GM21390 (cell line): Measurements from ENCODE around the gene MMS22L.
"Not testable (repeated sequence)": the region's sequence is repeated elsewhere in the genome, so short reads cannot be mapped to it uniquely, and the experiment has no call there.

Source experiments
- ATAC-seq: cut with Tn5 transposase; IDR thresholded peaks from one replicate; pipeline ENCODE4 v1.9.1; 2021; ENCODE audit not compliant: unreplicated experiment

MMS22L gene

DNA sequence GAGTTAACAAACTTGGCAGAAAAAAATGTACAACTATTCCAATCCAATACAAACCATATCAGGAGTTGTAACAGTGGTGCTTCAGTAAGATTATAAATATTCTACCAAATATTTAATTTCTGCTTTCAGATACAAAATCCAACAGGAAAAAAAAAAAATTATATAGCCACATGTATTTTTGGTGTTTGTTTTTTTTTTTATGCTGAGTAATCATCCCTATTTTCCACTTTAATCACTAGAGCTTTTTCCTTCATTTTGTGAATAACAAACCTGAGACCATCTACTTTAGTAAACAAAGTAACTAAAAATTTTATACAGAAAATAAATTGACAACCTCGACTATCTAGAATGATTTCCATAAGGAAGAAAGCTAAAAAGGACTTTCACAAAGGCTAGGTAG is 36.2 kb downstream of the MMS22L start:
- ATAC-seq: no peak

DNA sequence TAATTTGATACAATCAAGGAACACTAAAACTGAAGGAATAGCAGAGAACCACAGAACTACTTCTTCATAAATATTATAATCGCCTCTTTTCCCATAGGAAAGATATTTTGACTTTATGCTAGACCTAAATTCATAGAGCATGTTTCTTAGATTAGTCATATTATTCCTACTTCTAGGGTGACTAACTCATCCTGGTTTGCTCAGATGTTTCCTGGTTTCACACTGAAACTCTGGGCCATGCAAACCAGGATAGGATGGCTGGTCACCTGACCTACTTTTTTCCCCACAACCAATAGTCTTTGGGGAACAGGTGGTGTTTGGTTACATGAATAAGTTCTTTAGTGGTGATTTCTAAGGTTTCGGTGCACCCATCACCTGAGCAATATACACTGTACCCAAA is 42.8 kb downstream of the MMS22L start:
- no peak for ATAC-seq

- no peak for ATAC-seq
Observed at GRCh38 chr6:97231911-97232310, 51.1 kb downstream of the MMS22L start.

DNA sequence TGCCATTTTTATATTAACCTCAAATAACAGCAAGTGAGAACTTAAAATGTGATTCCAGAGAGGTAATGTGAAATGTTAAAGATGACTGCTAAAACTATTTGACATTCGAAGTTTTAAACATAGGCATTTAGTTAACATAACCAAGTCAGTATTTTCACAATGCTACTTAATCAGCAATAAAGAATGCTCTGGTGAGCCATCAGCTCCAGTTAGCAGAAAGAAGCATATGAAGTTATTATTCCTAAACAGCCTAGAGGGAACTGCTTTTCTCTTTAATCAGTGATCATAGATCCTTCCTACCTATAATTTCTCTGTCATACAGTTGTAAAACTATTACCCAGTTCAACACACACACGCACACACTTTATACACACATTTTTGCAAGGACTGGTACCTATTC is 60.1 kb downstream of the MMS22L start:
- ATAC-seq: no peak

GRCh38 chr6:97218912-97219311 is 64.1 kb downstream of the MMS22L start:
- ATAC-seq: no peak

DNA sequence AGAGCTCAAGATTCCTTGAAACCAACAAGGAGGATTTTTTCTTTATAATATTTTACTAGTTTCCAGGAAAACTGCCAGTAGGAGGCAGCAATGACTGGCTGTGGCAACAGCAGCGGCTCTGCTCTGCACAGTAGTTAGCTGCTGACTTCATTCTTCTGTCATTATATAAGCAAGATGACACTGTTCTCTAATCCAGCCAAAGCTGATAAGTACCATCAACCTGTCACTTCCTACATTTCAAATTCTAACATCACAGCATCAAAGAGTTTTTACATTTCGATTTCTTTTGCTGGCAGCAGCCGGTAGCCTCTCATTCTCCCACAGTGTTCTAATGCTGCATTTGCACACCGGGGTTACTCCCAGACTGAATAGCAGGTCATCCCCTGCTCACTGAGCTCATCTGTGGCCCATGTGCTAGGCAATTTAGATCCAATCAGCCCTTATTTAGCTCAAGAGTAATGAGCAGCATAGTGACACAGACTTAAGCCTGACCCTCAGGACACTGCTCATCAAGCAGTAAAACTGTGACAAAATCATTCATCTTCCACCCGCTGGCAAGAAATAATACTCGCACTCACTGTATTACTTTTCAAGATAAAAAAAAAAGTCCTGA is 67.8 kb downstream of the MMS22L start:
- no peak for ATAC-seq

DNA sequence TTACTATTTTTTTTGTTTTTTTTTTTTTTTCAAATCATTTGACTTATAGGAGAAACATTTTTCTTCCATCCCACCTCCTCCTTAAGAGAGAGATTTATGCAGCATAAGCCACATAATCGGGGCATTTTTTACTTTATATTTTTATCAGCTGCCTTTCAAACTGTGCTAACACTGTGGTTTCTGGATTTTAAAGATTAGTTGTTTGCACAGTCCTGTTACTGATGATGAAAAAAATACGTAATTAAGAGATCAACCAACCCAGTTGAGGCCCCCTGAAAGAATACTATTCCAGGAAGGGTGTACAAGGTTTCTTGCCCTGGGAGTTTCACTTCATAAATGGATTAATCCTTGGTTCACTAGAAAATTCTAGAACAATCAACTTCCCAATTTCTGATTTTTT is 68.3 kb downstream of the MMS22L start:
- no peak for ATAC-seq

GRCh38 chr6:97207383-97207782 is 75.6 kb downstream of the MMS22L start:
- no peak for ATAC-seq

- no peak for ATAC-seq
Observed at GRCh38 chr6:97205966-97206365, 77.0 kb downstream of the MMS22L start.

DNA sequence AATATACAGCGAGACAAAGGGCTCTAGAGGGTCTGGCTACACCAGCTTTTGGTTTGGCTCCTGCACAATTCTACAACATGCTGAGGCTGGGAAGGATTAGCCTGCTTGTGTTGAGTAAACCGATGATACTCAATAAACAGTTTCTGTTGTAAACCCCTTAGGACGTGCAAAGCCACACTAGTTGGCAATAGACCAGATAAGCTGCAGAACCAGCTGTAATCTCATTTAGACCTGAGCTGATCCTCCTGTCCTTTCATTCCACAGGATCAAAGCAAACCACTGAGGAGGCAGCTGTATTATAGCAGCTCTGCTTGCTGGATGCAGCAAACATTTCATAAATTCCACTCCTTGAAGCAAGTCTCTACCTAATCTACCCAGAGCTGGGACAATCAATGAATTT is 79.7 kb downstream of the MMS22L start:
- no peak for ATAC-seq

GRCh38 chr6:97198046-97198565 is 84.9 kb downstream of the MMS22L start:
- ATAC-seq: no peak

DNA sequence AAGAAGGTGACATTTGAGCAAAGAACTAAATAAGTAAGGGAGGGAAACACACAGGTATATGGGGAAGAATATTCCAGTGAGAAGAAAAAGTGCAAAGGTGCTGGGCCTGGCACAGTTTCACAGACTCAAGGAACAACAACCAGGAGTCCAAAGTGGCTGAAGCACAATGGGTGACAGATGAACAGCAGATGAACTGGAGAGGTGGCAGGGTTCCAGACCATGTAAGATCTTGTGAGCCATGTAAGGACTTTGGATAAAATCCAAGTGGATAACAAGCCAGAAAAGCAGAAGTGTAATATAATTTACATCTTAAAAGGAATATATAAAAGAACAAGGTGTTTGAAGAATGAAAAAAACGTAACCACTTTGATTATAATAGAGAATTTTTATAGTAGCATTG is 87.9 kb downstream of the MMS22L start:
- no peak for ATAC-seq

DNA sequence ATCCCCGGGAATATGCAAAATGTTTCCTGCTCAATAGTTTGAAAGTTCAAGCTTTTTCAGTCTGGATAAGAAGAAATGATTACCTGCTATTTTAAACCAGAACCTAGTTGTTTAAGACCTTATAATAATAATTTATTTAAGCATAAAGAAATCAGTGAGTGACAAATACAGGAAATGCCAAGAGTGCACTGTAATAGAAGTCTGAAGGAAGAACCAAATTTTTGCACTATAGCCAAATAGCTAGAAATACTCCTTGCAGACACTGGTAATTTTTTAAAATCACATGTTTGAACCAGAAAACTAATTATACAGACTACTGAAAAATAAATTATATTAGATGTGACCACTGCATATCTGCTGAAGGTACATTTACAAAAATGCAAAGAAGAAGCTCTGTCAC is 93.2 kb downstream of the MMS22L start:
- no peak for ATAC-seq

DNA sequence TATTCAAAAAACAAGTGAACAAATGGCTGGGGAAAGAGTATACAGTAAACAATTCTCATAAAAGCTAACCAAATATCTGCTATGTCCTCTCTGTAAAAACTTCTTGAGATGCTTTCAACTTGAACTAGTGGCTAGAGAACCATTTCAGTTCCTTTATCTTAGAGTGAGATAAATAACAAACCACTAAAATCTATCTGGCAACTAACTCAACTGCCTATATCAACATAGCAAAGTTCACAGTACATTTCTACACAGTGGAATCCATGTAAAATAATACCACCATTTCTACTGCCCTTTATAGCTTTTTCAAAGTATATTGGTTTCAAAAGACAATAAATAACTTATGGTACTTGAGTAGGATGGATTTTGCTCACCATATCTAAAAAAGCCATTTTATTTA is 95.1 kb downstream of the MMS22L start:
- ATAC-seq: no peak

DNA sequence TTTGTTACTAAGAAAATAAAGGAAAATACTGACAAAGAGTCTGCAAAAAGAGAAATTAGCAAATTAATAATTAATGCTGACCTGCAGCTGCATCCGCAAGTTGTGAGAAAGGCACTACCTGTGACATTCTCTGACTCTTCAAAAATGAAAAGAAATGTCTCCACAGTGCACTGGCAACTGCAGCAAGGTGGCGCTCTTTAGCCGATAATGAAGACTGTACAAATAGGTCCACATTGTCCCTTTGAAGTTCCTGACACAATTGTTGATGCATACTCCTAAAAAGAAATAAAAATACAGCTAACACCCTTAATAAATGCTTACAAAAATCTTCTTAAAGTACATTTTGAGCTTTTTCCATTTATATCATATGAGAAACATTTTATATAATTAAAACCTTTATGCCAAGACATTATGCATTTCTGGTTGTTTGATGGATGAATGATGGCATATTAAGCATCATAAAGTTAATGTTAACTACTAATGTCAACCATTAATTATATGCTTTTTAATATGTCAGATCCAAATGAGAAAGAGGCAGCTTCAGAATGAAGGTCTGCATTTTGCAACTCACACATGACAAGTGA is 96.5 kb downstream of the MMS22L start:
- ATAC-seq: peak; percentile 96

- ATAC-seq: no peak
Observed at GRCh38 chr6:97177905-97178304, 105.1 kb downstream of the MMS22L start.

GRCh38 chr6:97176468-97176867 is 106.5 kb downstream of the MMS22L start:
- ATAC-seq: no peak

GRCh38 chr6:97175806-97176205 is 107.2 kb downstream of the MMS22L start:
- ATAC-seq: no peak

GRCh38 chr6:97174471-97174870 is 108.5 kb downstream of the MMS22L start:
- ATAC-seq: no peak

GRCh38 chr6:97160280-97160679 is 122.7 kb downstream of the MMS22L start:
- ATAC-seq: no peak

DNA sequence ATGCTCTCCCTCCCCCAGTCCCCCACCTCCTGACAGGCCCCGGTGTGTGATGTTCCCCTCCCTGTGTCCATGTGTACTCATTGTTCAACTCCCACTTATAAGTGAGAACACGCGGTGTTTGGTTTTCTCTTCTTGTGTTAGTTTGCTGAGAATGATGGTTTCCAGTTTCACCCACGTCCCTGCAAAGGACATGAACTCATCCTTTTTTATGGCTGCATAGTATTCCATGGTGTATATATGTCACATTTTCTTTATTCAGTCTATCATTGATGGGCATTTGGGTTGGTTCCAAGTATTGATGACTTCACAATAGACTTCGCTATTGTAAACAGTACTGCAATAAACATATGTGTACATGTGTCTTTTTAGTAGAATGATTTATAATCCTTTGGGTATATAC is 127.6 kb downstream of the MMS22L start:
- ATAC-seq: not testable (repeated sequence)

DNA sequence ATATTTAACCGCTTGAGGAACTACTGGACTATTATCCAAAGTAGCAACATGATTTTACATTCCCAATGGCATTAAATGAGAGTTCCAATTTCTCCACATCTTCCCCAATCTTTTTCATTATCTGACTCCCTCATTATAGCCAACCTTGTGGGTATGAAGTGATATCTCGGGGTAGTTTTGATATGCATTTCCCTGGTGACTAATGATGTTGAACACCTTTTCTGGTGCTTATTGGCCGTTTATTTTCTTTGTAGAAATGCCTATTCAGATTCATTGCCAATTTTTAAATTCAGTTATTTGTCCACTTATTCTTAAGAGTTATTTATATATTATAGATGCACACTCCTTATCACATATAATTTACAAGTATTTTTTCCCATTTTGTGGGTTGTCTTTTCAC is 129.0 kb downstream of the MMS22L start:
- no peak for ATAC-seq

DNA sequence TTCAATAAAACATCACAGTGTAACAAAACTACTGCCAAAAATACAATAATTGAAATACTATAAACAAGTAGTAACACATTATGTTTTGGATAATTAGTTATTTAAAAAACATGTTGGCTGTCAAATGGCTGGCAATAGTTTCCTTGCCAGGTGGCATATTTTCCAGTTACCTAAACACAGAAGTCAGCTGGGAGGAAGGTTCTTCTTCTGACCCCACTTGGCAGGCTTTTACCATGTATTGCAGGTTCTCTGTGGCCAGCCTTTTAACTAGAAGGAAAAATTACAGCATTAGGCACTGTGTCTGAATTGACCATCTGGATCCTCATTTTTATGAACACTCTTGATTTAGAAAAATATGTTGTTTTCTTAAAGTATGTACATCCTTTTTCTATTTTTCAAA is 131.4 kb downstream of the MMS22L start:
- ATAC-seq: no peak
